Keratinocyte (primary cell): Measurements from ENCODE around the gene PIP4P1. TPM values are rescaled to one million over a fixed set of nuclear protein-coding genes. Genes with fewer than 3 reads are reported as not detected.

Experiments used
- DNase-seq: peaks from one replicate; pipeline ENCODE4 v3.0.0-alpha.2; 2011; ENCODE audit warnings: low read depth, missing footprints, low spot score
- FAIRE-seq: peaks from 2 replicates; lab custom pipeline; 2011; peaks lifted over from hg19 to GRCh38; lab: Jason Lieb, UNC
- H2AFZ ChIP-seq: 2 replicates; pipeline ENCODE4 v1.6.0; 2012; ENCODE audit warnings: low read length, control low read depth, inconsistent platforms; ENCODE audit not compliant: control insufficient read depth
- H3K27ac ChIP-seq: 2 replicates; pipeline ENCODE4 v1.5.1; 2011; ENCODE audit warnings: low read length; ENCODE audit not compliant: control insufficient read depth, insufficient read depth
- H3K27me3 ChIP-seq: 3 replicates; pipeline ENCODE4 v1.6.0; 2011; ENCODE audit warnings: low read length; ENCODE audit not compliant: control insufficient read depth, insufficient read depth; ENCODE audit errors: extremely low read depth
- H3K36me3 ChIP-seq, 2 experiments: 2 replicates in 1 of 2; 3 replicates in 1 of 2; pipeline ENCODE4 v1.5.1; 2011; ENCODE audit warnings: low read length in 2 of 2, mild to moderate bottlenecking in 1 of 2; ENCODE audit not compliant: control insufficient read depth in 2 of 2, insufficient read depth in 2 of 2; ENCODE audit errors: extremely low read depth in 1 of 2
- H3K4me1 ChIP-seq: 3 replicates; pipeline ENCODE4 v1.5.1; 2011; ENCODE audit warnings: low read length; ENCODE audit not compliant: control insufficient read depth, insufficient read depth; ENCODE audit errors: extremely low read depth
- H3K4me2 ChIP-seq: 3 replicates; pipeline ENCODE4 v1.6.0; 2011; ENCODE audit warnings: low read depth, low read length; ENCODE audit not compliant: control insufficient read depth, insufficient read depth; ENCODE audit errors: extremely low read depth
- H3K4me3 ChIP-seq, 3 experiments: fragments of 200-600 bp in 1 of 3; sonication (generic) in 1 of 3; 2 replicates in 2 of 3; 3 replicates in 1 of 3; pipeline ENCODE4 v1.5.1; 2011 to 2016; ENCODE audit warnings: low read length in 3 of 3, mild to moderate bottlenecking in 3 of 3, control low read depth in 2 of 3, inconsistent platforms in 1 of 3, low read depth in 1 of 3, mixed read lengths in 1 of 3, mixed run types in 1 of 3, moderate library complexity in 1 of 3; ENCODE audit not compliant: control insufficient read depth in 2 of 3, insufficient read depth in 2 of 3; ENCODE audit errors: extremely low read depth in 1 of 3
- H3K79me2 ChIP-seq: 2 replicates; pipeline ENCODE4 v1.6.0; 2012; ENCODE audit warnings: low read length; ENCODE audit not compliant: control insufficient read depth, insufficient read depth
- H3K9ac ChIP-seq: 3 replicates; pipeline ENCODE4 v1.6.0; 2011; ENCODE audit warnings: low read length; ENCODE audit not compliant: control insufficient read depth, insufficient read depth; ENCODE audit errors: extremely low read depth
- H3K9me1 ChIP-seq: 3 replicates; pipeline ENCODE4 v1.6.0; 2011; ENCODE audit warnings: low read length; ENCODE audit not compliant: control insufficient read depth, insufficient read depth; ENCODE audit errors: extremely low read depth
- H3K9me3 ChIP-seq: 2 replicates; pipeline ENCODE4 v1.5.1; 2012; ENCODE audit warnings: low read depth, low read length; ENCODE audit not compliant: control insufficient read depth
- H4K20me1 ChIP-seq: 3 replicates; pipeline ENCODE4 v1.6.0; 2011; ENCODE audit warnings: low read length; ENCODE audit not compliant: control insufficient read depth, insufficient read depth; ENCODE audit errors: extremely low read depth
- CTCF ChIP-seq, 3 experiments: IDR thresholded peaks in 1 of 3; conservative IDR thresholded peaks in 1 of 3; optimal IDR thresholded peaks in 1 of 3; 2 replicates in 2 of 3; 3 replicates in 1 of 3; pipeline versions ENCODE3 to v1.5.1; 2011; ENCODE audit warnings: low read length in 3 of 3, mild to moderate bottlenecking in 3 of 3, moderate library complexity in 2 of 3, control low read depth in 1 of 3, inconsistent platforms in 1 of 3; ENCODE audit not compliant: insufficient read depth in 2 of 3; ENCODE audit errors: extremely low read depth in 1 of 3
- EZH2 ChIP-seq: IDR thresholded peaks from one replicate; pipeline ENCODE4 v1.6.1; 2012; ENCODE audit warnings: inconsistent platforms, mild to moderate bottlenecking, low read length, moderate library complexity
- dilution Hi-C: fragments of 300-500 bp; cut with MboI; formaldehyde crosslinking; loops from one replicate; pipeline ENCODE4 v1.7.0; 2020; ENCODE audit warnings: low sequenced_read_pairs; ENCODE audit not compliant: extremely low pct_ligation_motif_present
- polyA plus RNA-seq, 5 experiments: library from polyadenylated mRNA; depleted of rRNA in 3 of 5; stranded (reverse) in 3 of 5; stranded (forward) in 1 of 5; unstranded in 1 of 5; fragments of >200 nt; gene quantifications; 1 replicate in 1 of 5; 2 replicates in 3 of 5; 3 replicates in 1 of 5; pipeline versions ENCODE4 v1.2.1 to v1.2.3, GENCODE V29; 2011 to 2012; ENCODE audit warnings: missing spikeins in 2 of 5, low read depth in 1 of 5, low replicate concordance in 1 of 5

Gene PIP4P1
- polyA plus RNA-seq, 1 donor (not counting 4 experiments of a cell fraction or from before 2014, with no cell fraction given): 35.6 TPM

GRCh38 chr14:20501346-20501745 is 40.1 kb upstream of the PIP4P1 start:
- dilution Hi-C loops: no loop called here
- Histone ChIP-seq H3K4me2 (no peak overlapping the region), H3K27ac (no peak overlapping the region), H3K4me1 (peaks cover 14% of the 10 kb centered on the region), H3K27me3 (no peaks in the 10 kb centered on the region), H3K4me3 (no peak overlapping the region), H4K20me1 (no peaks in the 10 kb centered on the region), H3K9ac (no peak overlapping the region), H2AFZ (no peak overlapping the region), H3K9me1 (no peaks in the 10 kb centered on the region), H3K9me3 (no peaks in the 10 kb centered on the region), H3K79me2 (no peaks in the 10 kb centered on the region), H3K36me3 (no peaks in the 10 kb centered on the region)
- TF ChIP-seq EZH2: no peak
- TF ChIP-seq CTCF (optimal IDR thresholded peaks at IDR 0.05 in 1 of 3, IDR thresholded peaks at IDR 0.05 in 1 of 3, conservative IDR thresholded peaks at IDR 0.05 in 1 of 3; ENCODE audit: extremely low read depth in 1 of 3, insufficient read depth in 2 of 3, low read length in 3 of 3): no peak
- FAIRE-seq (no peak), DNase-seq (no peak)

GRCh38 chr14:20499881-20500280 is 38.6 kb upstream of the PIP4P1 start:
- no peak for TF ChIP-seq EZH2
- TF ChIP-seq CTCF (optimal IDR thresholded peaks at IDR 0.05 in 1 of 3, IDR thresholded peaks at IDR 0.05 in 1 of 3, conservative IDR thresholded peaks at IDR 0.05 in 1 of 3; ENCODE audit: extremely low read depth in 1 of 3, insufficient read depth in 2 of 3, low read length in 3 of 3): no peak
- no peak overlapping the region for H3K9ac ChIP-seq
- no peaks in the 10 kb centered on the region for H3K36me3 ChIP-seq
- no peak overlapping the region for H2AFZ ChIP-seq
- H3K9me3 ChIP-seq: no peaks in the 10 kb centered on the region
- no peaks in the 10 kb centered on the region for H3K27me3 ChIP-seq
- no peaks in the 10 kb centered on the region for H3K79me2 ChIP-seq
- no peaks in the 10 kb centered on the region for H4K20me1 ChIP-seq
- no peaks in the 10 kb centered on the region for H3K9me1 ChIP-seq
- no peak overlapping the region for H3K27ac ChIP-seq
- DNase-seq: no peak
- dilution Hi-C loops: no loop called here
- peaks cover 22% of the 10 kb centered on the region for H3K4me1 ChIP-seq
- no peak overlapping the region for H3K4me3 ChIP-seq
- no peak overlapping the region for H3K4me2 ChIP-seq
- FAIRE-seq: no peak
